Spleen (tissue), 11 donors: ENCODE results near the gene POLE. TPM values are rescaled to one million over a fixed set of nuclear protein-coding genes. Genes with fewer than 3 reads are reported as not detected.
"Not testable (repeated sequence)": the region's sequence is repeated elsewhere in the genome, so short reads cannot be mapped to it uniquely, and the experiment has no call there.

Experiments
- DNase-seq: peaks from one replicate; pipeline ENCODE4 v3.0.0-alpha.2; 2020
- H3K27ac ChIP-seq, 8 donors: fragments of 200-600 bp; sonication (generic) in 7 of 8; 1 replicate in 4 of 8; 2 replicates in 4 of 8; pipeline versions ENCODE4 v1.5.0 to v1.8.0; 2016 to 2021; ENCODE audit warnings: inconsistent platforms in 4 of 8, mild to moderate bottlenecking in 4 of 8, moderate library complexity in 1 of 8
- H3K27me3 ChIP-seq, 7 donors: fragments of 200-600 bp; sonication (generic) in 6 of 7; replicated peaks in 1 of 7; 1 replicate in 4 of 7; 2 replicates in 3 of 7; pipeline versions ENCODE4 v1.5.0 to v1.8.0; 2016 to 2021; ENCODE audit warnings: inconsistent platforms in 3 of 7, mild to moderate bottlenecking in 1 of 7
- H3K36me3 ChIP-seq, 6 donors: fragments of 200-600 bp; sonication (generic) in 5 of 6; 1 replicate in 4 of 6; 2 replicates in 2 of 6; pipeline versions ENCODE4 v1.5.0 to v1.8.0; 2016 to 2021; ENCODE audit warnings: inconsistent platforms in 2 of 6
- H3K4me1 ChIP-seq, 6 donors: fragments of 200-600 bp; sonication (generic) in 5 of 6; 1 replicate in 3 of 6; 2 replicates in 3 of 6; pipeline versions ENCODE4 v1.5.0 to v1.8.0; 2016 to 2021; ENCODE audit warnings: inconsistent platforms in 3 of 6
- H3K4me3 ChIP-seq, 8 donors: fragments of 200-600 bp; sonication (generic) in 7 of 8; 1 replicate in 4 of 8; 2 replicates in 4 of 8; pipeline versions ENCODE4 v1.5.0 to v1.8.0; 2016 to 2021; ENCODE audit warnings: inconsistent platforms in 4 of 8, mild to moderate bottlenecking in 4 of 8, moderate library complexity in 2 of 8
- H3K9me3 ChIP-seq, 8 donors: fragments of 200-600 bp; sonication (generic) in 7 of 8; 1 replicate in 4 of 8; 2 replicates in 4 of 8; pipeline versions ENCODE4 v1.5.0 to v1.8.0; 2016 to 2021; ENCODE audit warnings: inconsistent platforms in 4 of 8
- POLR2A ChIP-seq, 3 donors: fragments of 450-650 bp; IDR thresholded peaks; one replicate each; pipeline ENCODE4 v1.5.1; 2017; ENCODE audit warnings: antibody characterized with exemption in 3 of 3, mild to moderate bottlenecking in 1 of 3
- POLR2AphosphoS5 ChIP-seq, 3 donors: sonication (generic); formaldehyde crosslinking; IDR thresholded peaks; one replicate each; pipeline ENCODE4 v1.5.1; 2017; ENCODE audit warnings: antibody characterized with exemption in 3 of 3
- WGBS, 5 donors: extraction: QIAGEN DNeasy Blood & Tissue Kit in 3 of 5; methylation state at CpG; one replicate each; pipeline versions ENCODE4 v1.1.5 to v1.1.7; 2013 to 2018; 5-methylcytosine and 5-hydroxymethylcytosine counted together
- intact Hi-C: fragments of 100-400 bp; cut with DNase I; formaldehyde crosslinking; loops from one replicate; pipeline ENCODE4 v1.15.0; 2023; ENCODE audit warnings: low total_unique reads
- polyA plus RNA-seq, 3 donors: library from polyadenylated mRNA; stranded (reverse); fragments of 200-250 nt; gene quantifications; one replicate each; pipeline ENCODE4 v1.2.1, GENCODE V29; 2013
- total RNA-seq, 7 donors: library from RNA; depleted of rRNA in 3 of 7; stranded (reverse); fragments of >200 nt in 3 of 7; fragmentation: NEBNext Ultra II Directional in 4 of 7; extraction: Animal tissue kit (Norgen Biotek cat#: 25700) in 4 of 7; gene quantifications; one replicate each; pipeline versions ENCODE4 v1.1.0 to v1.2.1, GENCODE V29; 2016 to 2021
- TF ChIP-seq, protein P1 (sequence below), 11 experiments: fragments of 200-600 bp in 7 of 11; fragments of 450-650 bp in 4 of 11; sonication (generic) in 4 of 11; IDR thresholded peaks in 8 of 11; conservative IDR thresholded peaks in 3 of 11; 1 replicate in 7 of 11; 2 replicates in 4 of 11; pipeline versions ENCODE4 v1.4.0 to v1.8.0; 2016 to 2021; ENCODE audit warnings: antibody characterized with exemption in 11 of 11, inconsistent platforms in 4 of 11, mild to moderate bottlenecking in 1 of 11
- donor health status: healthy with polysubstance abuse.
- donor health status: DM: no; HTN: no; CAD: no; lungs with moderate emphysema.
- donor health status: DM: no; HTN: no; CAD: no.
- donor health status: Bipolar disorder and iron deficiency.
- donor health status: healthy.
- donor health status: DM: no; HTN: no; CAD: no.
- donor health status: DM: yes; HTN: yes; CAD: no.

The POLE gene
- total and polyA plus RNA-seq, 10 donors, result 18.1 to 122 (median 89.4) TPM

DNA sequence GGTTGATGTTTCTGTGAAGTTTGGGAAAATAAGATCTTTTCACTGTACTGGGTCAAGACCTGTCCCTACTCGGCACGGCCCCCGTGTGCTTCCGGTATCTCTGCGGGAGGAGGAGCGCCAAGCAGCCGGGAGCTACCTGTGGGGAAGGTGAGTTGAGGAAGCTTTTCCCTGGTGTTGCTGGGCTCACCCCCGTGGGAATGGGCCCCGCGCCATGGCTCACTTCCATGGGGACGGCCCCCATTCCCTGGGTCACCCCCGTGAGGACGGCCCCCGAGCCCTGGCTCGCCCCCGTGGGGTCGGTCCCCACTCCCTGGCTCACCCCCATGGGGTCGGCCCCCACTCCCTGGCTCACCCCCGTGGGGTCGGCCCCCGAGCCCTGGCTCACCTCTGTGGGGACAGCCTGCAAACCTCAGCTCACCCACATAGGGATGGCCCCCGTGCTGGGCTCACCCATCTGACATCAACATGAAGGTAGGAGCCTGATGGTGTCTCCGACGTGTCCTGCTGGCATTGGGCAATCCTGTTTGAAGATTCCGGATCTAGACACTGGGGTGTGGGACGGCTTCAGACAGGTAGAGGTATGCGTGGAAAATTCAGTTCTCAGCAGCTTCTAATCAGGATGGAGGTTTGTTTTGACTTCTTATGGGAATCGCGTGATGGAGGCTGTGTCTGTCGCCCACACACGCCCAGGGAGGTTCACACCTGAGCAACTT, 85.8 kb downstream of the POLE start:
- intact Hi-C loops, result no loop called here
- Histone ChIP-seq H3K4me1 (peaks cover 5 to 69% (median 41%) of the 10 kb centered on the region in 6 donors), H3K4me3 (peak overlapping the region in 5 of 8 donors; percentile 28 to 64 (median 34)), H3K27me3 (peaks cover 0 to 84% (median 8%) of the 10 kb centered on the region in 7 donors), H3K9me3 (no peaks in the 10 kb centered on the region), H3K36me3 (no peaks in the 10 kb centered on the region), H3K27ac (peak overlapping the region in 5 of 8 donors; percentile 66 to 85 (median 71))
- WGBS, 5 donors, result 74 to 88% (median 79%) methylated on average over 19 to 31 of the region's 31 CpGs
- no peak for DNase-seq
- TF ChIP-seq, protein P1, sequence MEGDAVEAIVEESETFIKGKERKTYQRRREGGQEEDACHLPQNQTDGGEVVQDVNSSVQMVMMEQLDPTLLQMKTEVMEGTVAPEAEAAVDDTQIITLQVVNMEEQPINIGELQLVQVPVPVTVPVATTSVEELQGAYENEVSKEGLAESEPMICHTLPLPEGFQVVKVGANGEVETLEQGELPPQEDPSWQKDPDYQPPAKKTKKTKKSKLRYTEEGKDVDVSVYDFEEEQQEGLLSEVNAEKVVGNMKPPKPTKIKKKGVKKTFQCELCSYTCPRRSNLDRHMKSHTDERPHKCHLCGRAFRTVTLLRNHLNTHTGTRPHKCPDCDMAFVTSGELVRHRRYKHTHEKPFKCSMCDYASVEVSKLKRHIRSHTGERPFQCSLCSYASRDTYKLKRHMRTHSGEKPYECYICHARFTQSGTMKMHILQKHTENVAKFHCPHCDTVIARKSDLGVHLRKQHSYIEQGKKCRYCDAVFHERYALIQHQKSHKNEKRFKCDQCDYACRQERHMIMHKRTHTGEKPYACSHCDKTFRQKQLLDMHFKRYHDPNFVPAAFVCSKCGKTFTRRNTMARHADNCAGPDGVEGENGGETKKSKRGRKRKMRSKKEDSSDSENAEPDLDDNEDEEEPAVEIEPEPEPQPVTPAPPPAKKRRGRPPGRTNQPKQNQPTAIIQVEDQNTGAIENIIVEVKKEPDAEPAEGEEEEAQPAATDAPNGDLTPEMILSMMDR (IDR thresholded peaks at IDR 0.05 in 8 of 11, conservative IDR thresholded peaks at IDR 0.05 in 3 of 11), result no peak
- no peak for TF ChIP-seq POLR2A (IDR thresholded peaks at IDR 0.05)
- no peak for TF ChIP-seq POLR2AphosphoS5 (IDR thresholded peaks at IDR 0.05)

DNA sequence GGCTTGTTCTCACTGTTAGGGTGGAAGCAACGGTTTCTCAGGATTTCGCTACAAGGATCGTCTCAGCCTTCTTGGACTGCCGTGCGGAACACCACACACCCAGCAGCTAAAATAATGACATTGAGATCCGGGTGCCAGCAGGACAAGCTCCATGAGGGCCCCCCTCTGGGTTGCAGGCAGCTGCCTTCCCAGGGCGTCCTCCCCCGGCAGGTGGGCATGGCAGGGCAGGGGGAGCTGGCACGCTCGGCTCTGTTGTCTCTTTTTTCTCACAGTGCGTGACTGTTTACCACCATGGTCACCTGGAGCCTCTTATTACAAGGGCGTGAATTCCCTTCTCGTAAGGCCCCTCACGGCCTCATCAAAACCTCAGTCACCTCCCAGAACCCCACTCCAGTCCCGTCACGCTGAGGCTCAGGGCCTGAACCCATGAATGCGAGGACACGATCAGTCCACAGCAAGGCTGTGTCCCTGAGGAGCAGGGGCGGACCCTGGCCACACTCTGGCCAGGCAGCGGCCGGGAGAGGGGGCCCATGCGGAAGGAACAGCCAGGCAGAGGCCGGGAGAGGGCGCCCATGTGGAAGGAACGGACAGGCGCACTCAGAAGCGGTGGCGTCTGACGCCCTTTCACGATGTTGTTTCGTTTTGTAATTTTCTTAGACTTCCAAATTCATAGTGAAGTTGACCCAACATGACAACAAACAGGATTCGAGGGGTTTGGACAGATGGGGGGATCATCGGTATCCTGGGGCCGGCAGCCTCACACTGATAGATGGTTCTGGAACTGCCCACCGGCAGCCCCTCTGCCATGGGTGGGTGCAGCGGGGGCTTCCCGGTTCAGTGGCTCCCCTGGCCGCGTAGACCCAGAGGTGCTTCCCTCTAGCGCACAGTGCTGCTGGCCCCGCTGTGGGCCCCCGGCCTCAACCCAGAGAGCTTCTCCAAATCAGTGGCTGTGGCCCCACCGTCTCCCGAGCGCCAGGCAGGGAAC, 86.8 kb downstream of the POLE start:
- Histone ChIP-seq H3K9me3 (no peaks in the 10 kb centered on the region), H3K36me3 (no peaks in the 10 kb centered on the region), H3K27ac (peak overlapping the region in 7 of 8 donors; percentile 9 to 85 (median 69)), H3K27me3 (peaks cover 0 to 81% (median 8%) of the 10 kb centered on the region in 7 donors), H3K4me3 (peak overlapping the region; percentile 6 to 64 (median 30)), H3K4me1 (peaks cover 5 to 69% (median 41%) of the 10 kb centered on the region in 6 donors)
- DNase-seq, result peak; percentile 86
- WGBS, 5 donors, result 30 to 39% (median 31%) methylated on average over 43 to 45 of the region's 45 CpGs
- intact Hi-C loops, result no loop called here
- TF ChIP-seq POLR2AphosphoS5 (IDR thresholded peaks at IDR 0.05) (peak in 2 of 3 donors; percentile 63 to 73), POLR2A (IDR thresholded peaks at IDR 0.05) (no peak)
- TF ChIP-seq, protein P1 (IDR thresholded peaks at IDR 0.05 in 8 of 11, conservative IDR thresholded peaks at IDR 0.05 in 3 of 11), result peak in 10 of 11 experiments; percentile 18 to 78 (median 59)

DNA sequence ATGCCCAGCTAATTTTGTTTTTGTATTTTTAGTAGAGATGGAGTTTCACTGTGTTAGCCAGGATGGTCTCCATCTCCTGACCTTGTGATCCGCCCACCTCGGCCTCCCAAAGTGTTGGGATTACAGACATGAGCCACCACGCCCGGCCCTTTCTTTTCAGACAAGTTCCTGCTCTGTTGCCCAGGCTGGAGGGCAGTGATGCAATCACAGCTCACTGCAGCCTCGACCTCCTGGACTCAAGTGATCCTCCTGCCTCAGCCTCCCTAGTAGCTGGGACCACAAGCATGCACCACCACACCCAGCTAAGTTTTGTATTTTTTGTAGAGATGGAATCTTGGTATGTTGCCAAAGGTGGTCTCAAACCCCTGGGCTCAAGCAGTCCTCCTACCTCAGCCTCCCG, 87.6 kb downstream of the POLE start:
- WGBS, 5 donors, result 75 to 89% (median 81%) methylated on average over 6 of the region's 6 CpGs
- H3K36me3 ChIP-seq, H3K9me3 ChIP-seq, intact Hi-C loops, H3K27ac ChIP-seq, H3K4me3 ChIP-seq, DNase-seq: not testable (repeated sequence)
- peaks cover 0 to 74% (median 8%) of the 10 kb centered on the region in 7 donors for H3K27me3 ChIP-seq
- peaks cover 5 to 63% (median 37%) of the 10 kb centered on the region in 6 donors for H3K4me1 ChIP-seq

DNA sequence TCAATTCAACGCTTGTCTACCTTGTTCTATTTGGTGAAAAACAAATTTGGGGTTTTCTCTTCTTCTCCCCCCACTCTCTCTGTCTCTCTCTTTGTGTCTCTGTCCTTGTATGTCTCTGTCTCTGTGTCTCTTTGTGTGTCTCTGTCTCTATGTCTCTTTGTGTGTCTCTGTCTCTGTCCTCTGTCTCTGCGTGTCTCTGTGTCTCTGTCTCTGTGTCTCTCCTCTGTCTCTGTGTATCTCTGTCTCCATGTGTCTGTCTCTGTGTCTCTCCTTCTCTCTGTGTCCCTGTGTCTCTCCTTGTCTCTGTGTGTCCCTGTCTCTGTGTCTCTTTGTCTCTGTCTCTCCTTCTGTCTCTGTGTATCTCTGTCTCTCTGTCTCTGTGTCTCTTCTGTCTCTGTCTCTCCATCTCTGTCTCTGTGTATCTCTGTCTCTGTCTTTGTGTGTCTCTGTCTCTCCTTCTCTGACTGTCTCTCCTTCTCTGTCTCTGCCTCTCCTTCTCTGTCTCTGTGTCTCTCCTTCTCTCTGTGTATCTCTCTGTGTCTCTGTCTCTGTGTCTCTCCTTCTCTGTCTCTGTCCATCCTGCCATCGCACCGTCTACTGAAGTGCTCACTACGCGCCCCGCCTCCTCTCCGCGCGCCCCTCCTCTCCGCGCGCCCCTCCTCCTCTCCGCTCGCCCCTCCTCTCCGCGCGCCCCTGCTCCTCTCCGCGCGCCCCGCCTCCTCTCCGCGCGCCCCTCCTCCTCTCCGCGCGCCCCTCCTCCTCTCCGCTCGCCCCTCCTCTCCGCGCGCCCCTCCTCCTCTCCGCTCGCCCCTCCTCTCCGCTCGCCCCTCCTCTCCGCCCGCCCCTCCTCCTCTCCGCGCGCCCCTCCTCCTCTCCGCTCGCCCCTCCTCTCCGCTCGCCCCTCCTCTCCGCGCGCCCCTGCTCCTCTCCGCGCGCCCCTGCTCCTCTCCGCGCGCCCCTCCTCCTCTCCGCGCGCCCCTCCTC, 89.5 kb downstream of the POLE start:
- Histone ChIP-seq H3K4me1 (peaks cover 6 to 53% (median 28%) of the 10 kb centered on the region in 6 donors), H3K9me3 (no peaks in the 10 kb centered on the region), H3K27me3 (peaks cover 0 to 68% (median 2%) of the 10 kb centered on the region in 7 donors), H3K36me3 (no peaks in the 10 kb centered on the region), H3K4me3 (peak overlapping the region in 6 of 8 donors; percentile 22 to 53 (median 42)), H3K27ac (peak overlapping the region in 2 of 8 donors; percentile 67 to 78)
- 5 to 13% (median 6%) methylated on average over 13 to 57 of the region's 58 CpGs for WGBS, 5 donors
- intact Hi-C loops, result no loop called here
- peak; percentile 82 for DNase-seq
- TF ChIP-seq, protein P1 (IDR thresholded peaks at IDR 0.05 in 8 of 11, conservative IDR thresholded peaks at IDR 0.05 in 3 of 11), result no peak
